HCT116 (cell line): ENCODE measurements around the gene ASIP. TPM values are rescaled to one million over a fixed set of nuclear protein-coding genes. Genes with fewer than 3 reads are reported as not detected.

Experiments
- ATAC-seq: fragments of 200-7000 bp; cut with Tn5 transposase; 2 replicates; pipeline ENCODE4 v1.9.1; 2020; ENCODE audit warnings: mild to moderate bottlenecking, moderate library complexity
- Bru-seq: library from RNA; stranded (reverse); fragments of 400-500 nt; gene quantifications from one replicate; lab custom pipeline; 2021; lab: Mats Ljungman, UMichigan
- BruChase-seq, 2 experiments: library from RNA; stranded (reverse); fragments of 400-500 nt; gene quantifications; one replicate each; lab custom pipeline; 2021; lab: Mats Ljungman, UMichigan
- BruUV-seq: library from RNA; stranded (reverse); fragments of 400-500 nt; replicated peaks from 2 replicates; lab custom pipeline; 2021; lab: Mats Ljungman, UMichigan
- CTCF ChIA-PET: fragments of 300-600 bp; sonication (Branson Sonifier 250); formaldehyde crosslinking; loops from one replicate; lab custom pipeline; 2021; ENCODE audit warnings: antibody characterized with exemption; lab: Charles Lee
- POLR2A ChIA-PET: fragments of 300-600, 350-600 bp; sonication (Branson Sonifier 250); formaldehyde crosslinking; loops from one replicate; lab custom pipeline; 2021; ENCODE audit warnings: antibody characterized with exemption; lab: Charles Lee
- RAD21 ChIA-PET, 2 experiments: fragments of 300-600 bp; sonication (Branson Sonifier 250); formaldehyde crosslinking; loops; one replicate each; lab custom pipeline; 2023; ENCODE audit warnings: low total read pairs in 2 of 2; ENCODE audit not compliant: uncharacterized antibody in 2 of 2, unreplicated experiment in 2 of 2, low non-redundant PET in 1 of 2; lab: Charles Lee
- DNase-seq: peaks from one replicate; pipeline ENCODE4 v3.0.0-alpha.2; 2010; ENCODE audit warnings: low read depth, low spot score
- H2AFZ ChIP-seq: fragments of 200-600 bp; shearing (Covaris generic), sonication (generic); 2 replicates; pipeline ENCODE4 v1.6.1; 2017; ENCODE audit warnings: low read depth, mixed run types, mixed read lengths, antibody characterized with exemption, low read length; ENCODE audit not compliant: poor library complexity, severe bottlenecking
- H3K27ac ChIP-seq: 2 replicates; pipeline ENCODE4 v1.5.1; 2012; ENCODE audit warnings: low read depth, low read length
- H3K27me3 ChIP-seq: fragments of 200-600 bp; sonication (generic); 2 replicates; pipeline ENCODE4 v1.6.1; 2016; ENCODE audit warnings: mixed run types, low read length, mixed read lengths; ENCODE audit not compliant: insufficient read depth
- H3K36me3 ChIP-seq, 2 experiments: fragments of 200-500 bp in 1 of 2; fragments of 200-600 bp in 1 of 2; sonication (Bioruptor generic) in 1 of 2; sonication (generic) in 1 of 2; 2 replicates each; pipeline versions ENCODE4 v1.5.1 to v1.6.1; 2014 to 2016; ENCODE audit warnings: low read length in 2 of 2, inconsistent platforms in 1 of 2, mixed read lengths in 1 of 2, mixed run types in 1 of 2; ENCODE audit not compliant: insufficient read depth in 2 of 2, control insufficient read depth in 1 of 2
- H3K4me1 ChIP-seq, 2 experiments: fragments of 200-600 bp in 1 of 2; sonication (generic) in 1 of 2; 2 replicates each; pipeline versions ENCODE4 v1.5.1 to v1.6.1; 2012 to 2017; ENCODE audit warnings: low read length in 2 of 2, inconsistent platforms in 1 of 2, mild to moderate bottlenecking in 1 of 2, mixed read lengths in 1 of 2, mixed run types in 1 of 2, moderate library complexity in 1 of 2; ENCODE audit not compliant: insufficient read depth in 2 of 2, control insufficient read depth in 1 of 2
- H3K4me2 ChIP-seq: fragments of 200-600 bp; sonication (generic); 2 replicates; pipeline ENCODE4 v1.6.1; 2017; ENCODE audit warnings: mixed run types, low read length, mixed read lengths
- H3K4me3 ChIP-seq, 2 experiments: fragments of 200-600 bp in 1 of 2; sonication (generic) in 1 of 2; replicated peaks in 1 of 2; 2 replicates each; pipeline ENCODE4 v1.5.1; 2011 to 2016; ENCODE audit warnings: low read length in 2 of 2, control low read depth in 1 of 2, low read depth in 1 of 2, mild to moderate bottlenecking in 1 of 2, mixed read lengths in 1 of 2, mixed run types in 1 of 2
- H3K79me2 ChIP-seq: fragments of 200-600 bp; sonication (generic); 2 replicates; pipeline ENCODE4 v1.6.1; 2017; ENCODE audit warnings: mild to moderate bottlenecking, mixed run types, low read length, moderate library complexity, mixed read lengths; ENCODE audit not compliant: insufficient read depth
- H3K9ac ChIP-seq: fragments of 200-600 bp; sonication (generic); 2 replicates; pipeline ENCODE4 v1.6.1; 2016; ENCODE audit warnings: low read length, mixed read lengths
- H3K9me2 ChIP-seq: fragments of 200-600 bp; sonication (generic), shearing (Covaris generic); 2 replicates; pipeline ENCODE4 v1.6.1; 2017; ENCODE audit warnings: mixed run types, mild to moderate bottlenecking, moderate library complexity; ENCODE audit not compliant: insufficient read depth
- H3K9me3 ChIP-seq, 2 experiments: fragments of 200-500 bp in 1 of 2; fragments of 200-600 bp in 1 of 2; sonication (Bioruptor generic) in 1 of 2; sonication (generic) in 1 of 2; 2 replicates each; pipeline ENCODE4 v1.6.1; 2014 to 2017; ENCODE audit warnings: low read length in 2 of 2, mixed read lengths in 2 of 2, inconsistent platforms in 1 of 2, low read depth in 1 of 2, mild to moderate bottlenecking in 1 of 2, mixed run types in 1 of 2, moderate library complexity in 1 of 2; ENCODE audit not compliant: control insufficient read depth in 1 of 2, insufficient read depth in 1 of 2
- H4K20me1 ChIP-seq: fragments of 200-600 bp; sonication (generic), shearing (Covaris generic); 2 replicates; pipeline ENCODE4 v1.6.1; 2017; ENCODE audit warnings: mixed run types, mild to moderate bottlenecking, moderate library complexity; ENCODE audit not compliant: insufficient read depth
- CBX3 ChIP-seq: IDR thresholded peaks from 2 replicates; pipeline ENCODE4 v1.6.1; 2012; ENCODE audit warnings: low read depth
- CEBPB ChIP-seq: IDR thresholded peaks from 2 replicates; pipeline ENCODE4 v1.6.1; 2012; ENCODE audit warnings: low read depth
- EGR1 ChIP-seq: IDR thresholded peaks from 2 replicates; pipeline ENCODE4 v1.6.1; 2012; ENCODE audit warnings: low read depth
- ELF1 ChIP-seq: IDR thresholded peaks from 2 replicates; pipeline ENCODE4 v1.6.1; 2012; ENCODE audit warnings: low read depth, borderline replicate concordance
- EZH2 ChIP-seq: fragments of 200-600 bp; sonication (generic); IDR thresholded peaks from 2 replicates; pipeline ENCODE4 v1.6.1; 2017; ENCODE audit warnings: antibody characterized with exemption, mixed run types
- EZH2phosphoT487 ChIP-seq: fragments of 200-600 bp; IDR thresholded peaks from 2 replicates; pipeline ENCODE4 v1.6.1; 2018; ENCODE audit warnings: antibody characterized with exemption, borderline replicate concordance
- JUND ChIP-seq: IDR thresholded peaks from 2 replicates; pipeline ENCODE4 v1.6.1; 2012
- POLR2A ChIP-seq: IDR thresholded peaks from 2 replicates; pipeline ENCODE4 v1.7.0; 2011; ENCODE audit warnings: borderline replicate concordance; ENCODE audit not compliant: insufficient read depth, insufficient read length; ENCODE audit errors: extremely low read depth
- POLR2AphosphoS5 ChIP-seq: IDR thresholded peaks from 2 replicates; pipeline ENCODE4 v1.6.1; 2011; ENCODE audit warnings: mild to moderate bottlenecking, low read depth, low read length, moderate library complexity
- RAD21 ChIP-seq: IDR thresholded peaks from 2 replicates; pipeline ENCODE4 v1.6.1; 2012; ENCODE audit warnings: low read depth, mild to moderate bottlenecking
- SP1 ChIP-seq: IDR thresholded peaks from 2 replicates; pipeline ENCODE4 v1.6.1; 2012; ENCODE audit warnings: low read depth
- SRF ChIP-seq: IDR thresholded peaks from 2 replicates; pipeline ENCODE4 v1.6.1; 2012; ENCODE audit warnings: low read depth
- YY1 ChIP-seq: IDR thresholded peaks from 2 replicates; pipeline ENCODE4 v1.6.1; 2011; ENCODE audit warnings: low read length, low read depth, moderate library complexity, mild to moderate bottlenecking; ENCODE audit not compliant: insufficient replicate concordance; ENCODE audit errors: extremely low read depth
- intact Hi-C: fragments of 100-400 bp; cut with micrococcal nuclease; formaldehyde crosslinking; loops from 2 replicates; pipeline ENCODE4 v1.10.0; 2022
- long read RNA-seq: library from polyadenylated mRNA; unstranded; transcript quantifications from one replicate; pipeline ENCODE4 v2.0.0, GENCODE V29; 2021; ENCODE audit not compliant: unreplicated experiment
- polyA plus RNA-seq: library from polyadenylated mRNA; unstranded; fragments of >200 nt; gene quantifications from 2 replicates; pipeline ENCODE4 v1.2.1, GENCODE V29; 2012; ENCODE audit warnings: missing spikeins
- total RNA-seq: library from RNA; stranded (reverse); gene quantifications from one replicate; pipeline ENCODE4 v1.2.1, GENCODE V29; 2021; ENCODE audit not compliant: unreplicated experiment
- TF ChIP-seq, protein P1 (sequence below), 3 experiments: fragments of 200-600 bp in 1 of 3; sonication (generic) in 1 of 3; IDR thresholded peaks in 2 of 3; conservative IDR thresholded peaks in 1 of 3; 2 replicates each; pipeline ENCODE4 v1.5.1; 2012 to 2017; ENCODE audit warnings: low read depth in 2 of 3, low read length in 2 of 3, antibody characterized with exemption in 1 of 3, borderline replicate concordance in 1 of 3, control low read depth in 1 of 3, mild to moderate bottlenecking in 1 of 3, mixed read lengths in 1 of 3, mixed run types in 1 of 3, moderate library complexity in 1 of 3; ENCODE audit not compliant: insufficient read depth in 1 of 3
- TF ChIP-seq, protein P2 (sequence below): IDR thresholded peaks from 2 replicates; pipeline ENCODE4 v1.6.1; 2012
- TF ChIP-seq, protein P3 (sequence below): IDR thresholded peaks from 2 replicates; pipeline ENCODE4 v1.6.1; 2011; ENCODE audit warnings: mild to moderate bottlenecking, low read length, moderate library complexity; ENCODE audit not compliant: insufficient replicate concordance; ENCODE audit errors: extremely low read depth
- TF ChIP-seq, protein P4 (sequence below): IDR thresholded peaks from 2 replicates; pipeline ENCODE4 v1.6.1; 2012

ASIP gene, protein sequence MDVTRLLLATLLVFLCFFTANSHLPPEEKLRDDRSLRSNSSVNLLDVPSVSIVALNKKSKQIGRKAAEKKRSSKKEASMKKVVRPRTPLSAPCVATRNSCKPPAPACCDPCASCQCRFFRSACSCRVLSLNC
- total RNA-seq (not detected), Bru-seq, nascent RNA (percentile 11 among the genes with signal in this experiment), BruChase-seq, experiment 1, labeled RNA remaining after a 6-hour chase (percentile 14 among the genes with signal in this experiment), BruChase-seq, experiment 2, labeled RNA remaining after a 2-hour chase (percentile 7 among the genes with signal in this experiment)
- 0.12 and 0.34 TPM in 2 replicates for polyA plus RNA-seq
- long read RNA-seq, partial matches to known transcripts, result 0 of 4 reads
- long read RNA-seq, other reads (novel, unspliced or antisense), result 4 of 4 reads

DNA sequence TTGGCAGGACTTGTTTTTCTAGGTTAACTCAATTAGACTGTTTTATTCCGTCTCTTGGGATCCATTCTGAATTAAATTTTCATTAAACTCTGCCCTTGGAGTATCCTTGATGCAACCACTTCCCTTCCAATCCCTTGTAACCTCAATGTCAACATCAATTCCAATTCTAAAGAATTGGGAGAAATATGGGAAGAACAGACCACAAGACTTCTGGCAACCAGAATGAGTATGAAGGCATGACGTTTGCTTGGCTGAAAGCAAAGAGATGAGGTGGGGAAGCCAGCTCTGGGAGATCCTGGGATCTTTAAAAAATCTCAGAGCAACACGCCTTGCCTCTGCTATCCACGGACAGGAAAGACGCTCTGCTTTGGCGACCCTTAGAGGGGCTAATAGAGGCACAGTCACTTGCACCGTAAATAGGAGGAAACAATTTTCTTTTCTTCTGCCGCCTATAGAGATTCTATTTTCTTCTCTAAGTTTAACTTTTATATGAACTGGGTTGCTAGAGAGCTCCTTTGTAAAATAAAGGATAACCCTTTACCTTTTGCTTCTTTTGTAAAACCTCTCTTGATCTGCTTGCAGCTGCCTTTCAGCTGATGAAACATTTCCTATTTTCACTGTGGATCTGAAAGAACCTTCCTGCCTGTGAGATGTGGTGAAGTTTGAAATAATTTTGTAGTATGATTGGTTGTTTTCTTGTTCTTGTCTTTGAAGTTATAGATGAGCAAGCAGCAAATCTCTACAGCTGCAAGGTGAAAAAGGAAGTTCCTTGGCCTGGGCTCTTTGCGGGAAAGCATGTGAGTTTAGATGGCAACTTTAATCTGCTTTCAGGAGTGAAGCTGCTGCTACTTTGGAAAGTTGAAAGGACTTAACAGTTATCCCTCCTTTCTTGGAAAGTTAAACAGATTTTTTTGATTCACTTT, at the start of gene ASIP:
Gene ASIP (plus strand): TSS at position 731 of the 923 bp plus-strand sequence. CDS start 18,952 bp downstream, outside the sequence.
- Histone ChIP-seq H3K4me3 (no peak within 1 kb of the TSS), H4K20me1 (no peaks in the 10 kb centered on the region), H2AFZ (no peak within 1 kb of the TSS), H3K9ac (no peak within 1 kb of the TSS), H3K27ac (no peak within 1 kb of the TSS), H3K36me3 (no peaks in the 10 kb centered on the region), H3K4me1 (no peaks in the 10 kb centered on the region), H3K27me3 (no peaks in the 10 kb centered on the region), H3K9me2 (no peaks in the 10 kb centered on the region), H3K9me3 (0 out of 4 replicates have a peak, but pooled peaks cover 0 to 3% of the 10 kb centered on the region in 2 experiments), H3K4me2 (no peak within 1 kb of the TSS), H3K79me2 (no peaks in the 10 kb centered on the region)
- DNase-seq (no peak), ATAC-seq (no peak)
- intact Hi-C loops, result no loop called here
- POLR2A ChIA-PET, result no interaction called here
- TF ChIP-seq, protein P1, sequence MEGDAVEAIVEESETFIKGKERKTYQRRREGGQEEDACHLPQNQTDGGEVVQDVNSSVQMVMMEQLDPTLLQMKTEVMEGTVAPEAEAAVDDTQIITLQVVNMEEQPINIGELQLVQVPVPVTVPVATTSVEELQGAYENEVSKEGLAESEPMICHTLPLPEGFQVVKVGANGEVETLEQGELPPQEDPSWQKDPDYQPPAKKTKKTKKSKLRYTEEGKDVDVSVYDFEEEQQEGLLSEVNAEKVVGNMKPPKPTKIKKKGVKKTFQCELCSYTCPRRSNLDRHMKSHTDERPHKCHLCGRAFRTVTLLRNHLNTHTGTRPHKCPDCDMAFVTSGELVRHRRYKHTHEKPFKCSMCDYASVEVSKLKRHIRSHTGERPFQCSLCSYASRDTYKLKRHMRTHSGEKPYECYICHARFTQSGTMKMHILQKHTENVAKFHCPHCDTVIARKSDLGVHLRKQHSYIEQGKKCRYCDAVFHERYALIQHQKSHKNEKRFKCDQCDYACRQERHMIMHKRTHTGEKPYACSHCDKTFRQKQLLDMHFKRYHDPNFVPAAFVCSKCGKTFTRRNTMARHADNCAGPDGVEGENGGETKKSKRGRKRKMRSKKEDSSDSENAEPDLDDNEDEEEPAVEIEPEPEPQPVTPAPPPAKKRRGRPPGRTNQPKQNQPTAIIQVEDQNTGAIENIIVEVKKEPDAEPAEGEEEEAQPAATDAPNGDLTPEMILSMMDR (IDR thresholded peaks at IDR 0.05 in 2 of 3, conservative IDR thresholded peaks at IDR 0.05 in 1 of 3; ENCODE audit: borderline replicate concordance in 1 of 3, insufficient read depth in 1 of 3, low read depth in 2 of 3, low read length in 2 of 3), result no peak
- TF ChIP-seq JUND, result no peak
- TF ChIP-seq CBX3, result no peak
- TF ChIP-seq YY1, result no peak
- no peak for TF ChIP-seq EZH2
- no peak for TF ChIP-seq EZH2phosphoT487
- TF ChIP-seq EGR1, result no peak
- TF ChIP-seq ELF1, result no peak
- no peak for TF ChIP-seq POLR2AphosphoS5
- no peak for TF ChIP-seq CEBPB
- TF ChIP-seq, protein P2, sequence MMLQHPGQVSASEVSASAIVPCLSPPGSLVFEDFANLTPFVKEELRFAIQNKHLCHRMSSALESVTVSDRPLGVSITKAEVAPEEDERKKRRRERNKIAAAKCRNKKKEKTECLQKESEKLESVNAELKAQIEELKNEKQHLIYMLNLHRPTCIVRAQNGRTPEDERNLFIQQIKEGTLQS, result no peak
- no peak for TF ChIP-seq RAD21
- TF ChIP-seq POLR2A, result no peak
- TF ChIP-seq SRF, result no peak
- TF ChIP-seq SP1, result no peak
- TF ChIP-seq, protein P3, sequence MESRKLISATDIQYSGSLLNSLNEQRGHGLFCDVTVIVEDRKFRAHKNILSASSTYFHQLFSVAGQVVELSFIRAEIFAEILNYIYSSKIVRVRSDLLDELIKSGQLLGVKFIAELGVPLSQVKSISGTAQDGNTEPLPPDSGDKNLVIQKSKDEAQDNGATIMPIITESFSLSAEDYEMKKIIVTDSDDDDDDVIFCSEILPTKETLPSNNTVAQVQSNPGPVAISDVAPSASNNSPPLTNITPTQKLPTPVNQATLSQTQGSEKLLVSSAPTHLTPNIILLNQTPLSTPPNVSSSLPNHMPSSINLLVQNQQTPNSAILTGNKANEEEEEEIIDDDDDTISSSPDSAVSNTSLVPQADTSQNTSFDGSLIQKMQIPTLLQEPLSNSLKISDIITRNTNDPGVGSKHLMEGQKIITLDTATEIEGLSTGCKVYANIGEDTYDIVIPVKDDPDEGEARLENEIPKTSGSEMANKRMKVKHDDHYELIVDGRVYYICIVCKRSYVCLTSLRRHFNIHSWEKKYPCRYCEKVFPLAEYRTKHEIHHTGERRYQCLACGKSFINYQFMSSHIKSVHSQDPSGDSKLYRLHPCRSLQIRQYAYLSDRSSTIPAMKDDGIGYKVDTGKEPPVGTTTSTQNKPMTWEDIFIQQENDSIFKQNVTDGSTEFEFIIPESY, result no peak
- TF ChIP-seq, protein P4, sequence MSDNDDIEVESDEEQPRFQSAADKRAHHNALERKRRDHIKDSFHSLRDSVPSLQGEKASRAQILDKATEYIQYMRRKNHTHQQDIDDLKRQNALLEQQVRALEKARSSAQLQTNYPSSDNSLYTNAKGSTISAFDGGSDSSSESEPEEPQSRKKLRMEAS, result no peak
- CTCF ChIA-PET, result no interaction called here
- RAD21 ChIA-PET, result no interaction called here
- no TSS peak for BruUV-seq
